SK-N-MC (cell line): ENCODE data around the gene SLC41A3.

Experiments
- DNase-seq: peaks from one replicate; pipeline ENCODE4 v3.0.0-alpha.2; 2011; ENCODE audit warnings: low read depth, low spot score
- H3K27ac ChIP-seq: fragments of 200-600 bp; sonication (generic); 2 replicates; pipeline ENCODE4 v1.5.1; 2016; ENCODE audit warnings: mixed run types
- H3K36me3 ChIP-seq: fragments of 200-600 bp; sonication (generic); 2 replicates; pipeline ENCODE4 v1.6.1; 2017; ENCODE audit warnings: antibody characterized with exemption, low read length, mixed read lengths; ENCODE audit not compliant: insufficient read depth
- H3K4me3 ChIP-seq: fragments of 200-600 bp; sonication (generic); 2 replicates; pipeline ENCODE4 v1.5.1; 2016
- H3K9ac ChIP-seq: fragments of 200-600 bp; sonication (generic); 2 replicates; pipeline ENCODE4 v1.8.0; 2017; ENCODE audit warnings: mixed run types, mixed read lengths; ENCODE audit not compliant: insufficient read length
- H3K9me3 ChIP-seq: fragments of 200-600 bp; sonication (generic); 2 replicates; pipeline ENCODE4 v1.6.1; 2017; ENCODE audit warnings: low read depth, mild to moderate bottlenecking, antibody characterized with exemption, low read length, moderate library complexity, mixed read lengths
- EZH2 ChIP-seq: fragments of 200-600 bp; sonication (generic); IDR thresholded peaks from one replicate; pipeline ENCODE4 v1.6.1; 2017; ENCODE audit warnings: antibody characterized with exemption
- FOXP2 ChIP-seq: optimal IDR thresholded peaks from 2 replicates; pipeline ENCODE3; 2011; ENCODE audit warnings: mild to moderate bottlenecking, moderate library complexity; ENCODE audit not compliant: insufficient read depth; ENCODE audit errors: extremely low read length, control extremely low read depth
- POLR2AphosphoS5 ChIP-seq: IDR thresholded peaks from 2 replicates; pipeline ENCODE4 v1.6.1; 2012; ENCODE audit warnings: mild to moderate bottlenecking, low read depth, low read length, borderline replicate concordance

SLC41A3 gene

DNA sequence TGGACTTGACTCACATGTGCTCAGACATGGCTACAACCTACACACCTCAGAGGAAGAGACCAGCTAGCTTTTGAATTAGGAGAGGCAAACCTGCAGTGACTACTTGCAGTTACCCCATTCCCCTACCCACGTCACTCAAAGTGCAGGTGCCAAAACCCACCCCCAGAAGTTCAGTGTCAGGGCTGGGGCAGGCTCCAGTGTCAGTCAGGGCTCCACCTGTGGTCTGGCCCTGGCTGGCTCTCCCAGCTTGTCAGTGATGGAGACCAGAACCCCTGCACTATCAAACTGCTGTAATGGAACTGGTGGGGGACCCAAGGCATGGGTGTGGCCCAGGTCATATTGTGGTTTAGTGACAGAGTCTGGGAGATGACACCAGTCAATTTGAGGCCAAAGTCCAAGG lies 32.6 kb upstream of the SLC41A3 start:
- Histone ChIP-seq H3K9me3 (no peaks in the 10 kb centered on the region), H3K4me3 (no peak overlapping the region), H3K9ac (no peak overlapping the region), H3K27ac (no peak overlapping the region), H3K36me3 (no peaks in the 10 kb centered on the region)
- no peak for TF ChIP-seq FOXP2
- TF ChIP-seq POLR2AphosphoS5 = no peak
- no peak for TF ChIP-seq EZH2
- no peak for DNase-seq

- Histone ChIP-seq H3K4me3 (no peak overlapping the region), H3K9me3 (no peaks in the 10 kb centered on the region), H3K9ac (no peak overlapping the region), H3K27ac (no peak overlapping the region), H3K36me3 (no peaks in the 10 kb centered on the region)
- TF ChIP-seq POLR2AphosphoS5 (no peak), EZH2 (no peak)
- DNase-seq = no peak
Measured at GRCh38 chr3:126114443-126115386, 30.8 kb upstream of the SLC41A3 start.

DNA sequence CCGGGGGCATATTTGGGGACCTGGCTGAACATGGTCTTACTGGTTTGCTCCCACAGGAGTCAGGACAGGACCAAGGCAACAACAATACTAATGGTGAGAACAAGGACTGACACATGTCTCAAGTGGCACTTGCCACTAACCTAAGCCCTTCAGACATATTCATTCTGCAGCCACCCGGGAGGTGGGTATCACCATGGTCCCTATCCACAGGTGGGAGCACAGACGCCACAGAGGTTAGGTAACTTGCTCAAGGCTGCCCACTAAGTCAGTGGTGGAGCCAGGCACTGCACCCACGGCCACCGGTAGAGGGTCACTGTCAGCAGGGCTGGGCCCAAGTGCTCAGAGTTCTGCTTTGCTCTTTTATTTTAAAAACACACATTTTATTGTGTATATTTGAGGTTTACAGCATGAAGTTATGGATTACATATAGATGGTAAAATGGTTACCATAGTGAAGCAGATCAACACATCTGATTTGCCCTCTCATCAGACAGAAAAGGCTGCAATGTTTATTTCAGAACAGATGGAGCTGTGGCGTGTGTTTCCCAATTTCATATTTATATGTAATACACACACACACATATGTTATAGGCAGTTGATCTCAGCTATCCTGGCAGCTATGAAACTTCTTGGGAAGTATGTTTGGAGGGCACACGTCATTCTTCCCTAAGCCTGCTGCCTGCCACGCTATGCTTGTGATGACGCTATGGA lies 30.0 kb upstream of the SLC41A3 start:
- Histone ChIP-seq H3K27ac (no peak overlapping the region), H3K9ac (no peak overlapping the region), H3K4me3 (no peak overlapping the region), H3K36me3 (no peaks in the 10 kb centered on the region), H3K9me3 (no peaks in the 10 kb centered on the region)
- TF ChIP-seq FOXP2 (no peak), POLR2AphosphoS5 (no peak)
- DNase-seq = no peak

GRCh38 chr3:126113238-126113555 lies 29.3 kb upstream of the SLC41A3 start:
- H3K4me3 ChIP-seq = no peak overlapping the region
- no peak for TF ChIP-seq FOXP2
- no peak overlapping the region for H3K27ac ChIP-seq
- no peak overlapping the region for H3K9ac ChIP-seq
- no peak for DNase-seq
- no peaks in the 10 kb centered on the region for H3K36me3 ChIP-seq
- no peaks in the 10 kb centered on the region for H3K9me3 ChIP-seq

GRCh38 chr3:126112531-126113237 lies 28.8 kb upstream of the SLC41A3 start:
- Histone ChIP-seq H3K9ac (no peak overlapping the region), H3K4me3 (no peak overlapping the region), H3K36me3 (no peaks in the 10 kb centered on the region), H3K9me3 (no peaks in the 10 kb centered on the region), H3K27ac (no peak overlapping the region)
- DNase-seq = no peak
- TF ChIP-seq EZH2 = no peak
- TF ChIP-seq POLR2AphosphoS5 = no peak
- TF ChIP-seq FOXP2 = no peak

DNA sequence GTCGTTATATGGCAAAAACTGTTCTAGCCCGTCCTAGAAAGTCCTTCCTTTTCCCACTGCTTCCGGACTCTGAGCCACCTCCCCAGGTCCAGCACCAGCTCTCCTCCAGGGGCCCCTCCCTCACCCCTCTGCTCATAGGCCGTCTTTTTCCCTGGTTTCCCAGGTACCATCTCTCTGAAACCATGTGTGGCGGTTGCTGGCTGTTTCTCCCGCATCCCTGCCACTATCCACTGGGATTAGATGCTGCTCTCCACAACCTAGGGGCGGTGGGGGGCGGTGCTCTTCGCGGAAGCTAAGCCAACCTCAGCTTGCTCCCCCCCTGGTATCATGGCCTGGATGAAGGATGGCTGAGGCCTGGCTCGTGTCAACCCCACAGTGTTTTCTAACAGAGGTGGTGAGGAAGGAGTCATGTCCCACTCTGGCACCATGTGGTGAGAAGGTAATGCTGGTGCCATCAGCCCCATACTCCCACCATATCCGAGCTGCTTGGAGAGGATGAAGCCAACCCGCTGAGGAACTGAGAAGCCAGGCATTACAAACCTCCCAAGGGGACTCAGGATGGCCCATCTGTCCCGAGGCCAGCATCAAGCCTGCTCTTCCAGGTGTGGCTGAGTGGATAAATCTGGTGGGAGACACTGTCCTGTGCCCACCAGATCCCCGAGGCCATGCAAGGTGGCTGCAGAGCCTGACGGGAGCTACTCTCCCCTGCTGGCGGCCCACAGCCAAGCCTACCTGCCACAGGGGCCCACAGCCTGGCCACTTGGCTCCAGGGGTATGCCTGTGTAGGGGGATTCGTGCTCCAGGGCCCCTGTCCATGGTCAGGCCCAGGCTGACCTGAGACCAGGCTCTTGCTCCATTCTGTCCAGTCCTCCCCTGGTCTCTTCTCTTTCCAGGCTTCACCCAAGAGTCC lies 27.9 kb upstream of the SLC41A3 start:
- Histone ChIP-seq H3K4me3 (no peak overlapping the region), H3K9me3 (no peaks in the 10 kb centered on the region), H3K27ac (no peak overlapping the region), H3K9ac (no peak overlapping the region), H3K36me3 (no peaks in the 10 kb centered on the region)
- DNase-seq = no peak
- TF ChIP-seq FOXP2 = no peak
- TF ChIP-seq EZH2 = no peak
- TF ChIP-seq POLR2AphosphoS5 = no peak

- Histone ChIP-seq H3K9ac (no peak overlapping the region), H3K4me3 (no peak overlapping the region), H3K27ac (no peak overlapping the region), H3K36me3 (no peaks in the 10 kb centered on the region), H3K9me3 (no peaks in the 10 kb centered on the region)
- no peak for TF ChIP-seq EZH2
- TF ChIP-seq POLR2AphosphoS5 = no peak
- no peak for TF ChIP-seq FOXP2
- DNase-seq = no peak
Measured at GRCh38 chr3:126111126-126111551, 27.2 kb upstream of the SLC41A3 start.
